HEK293 (cell line): ENCODE data around the gene COMMD4.

Source experiments
- CTCF ChIA-PET: fragments of 350-600 bp; formaldehyde crosslinking; extraction: SDS; loops from one replicate; lab custom pipeline; 2021; ENCODE audit warnings: antibody characterized with exemption; lab: Yijun Ruan, JAX
- POLR2A ChIA-PET: fragments of 300-600 bp; formaldehyde crosslinking; extraction: SDS; loops from one replicate; lab custom pipeline; 2020; ENCODE audit warnings: antibody characterized with exemption, inconsistent platforms; lab: Yijun Ruan, JAX
- H3K27ac ChIP-seq: fragments of 200-500 bp; sonication (Bioruptor generic); 2 replicates; pipeline ENCODE4 v1.5.1; 2014; ENCODE audit warnings: low read depth, low read length, control low read depth, inconsistent platforms; ENCODE audit errors: extremely low read depth
- H3K36me3 ChIP-seq, 2 experiments: fragments of 200-500 bp in 1 of 2; sonication (Bioruptor generic) in 1 of 2; 1 replicate in 1 of 2; 2 replicates in 1 of 2; pipeline ENCODE4 v1.5.1; 2014 to 2017; ENCODE audit warnings: inconsistent platforms in 2 of 2, low read length in 2 of 2; ENCODE audit not compliant: control insufficient read depth in 2 of 2, insufficient read depth in 1 of 2
- H3K4me1 ChIP-seq: fragments of 200-500 bp; sonication (Bioruptor generic); 2 replicates; pipeline ENCODE4 v1.5.1; 2014; ENCODE audit warnings: mild to moderate bottlenecking, low read length, inconsistent platforms; ENCODE audit not compliant: control insufficient read depth, insufficient read depth
- H3K4me3 ChIP-seq: 2 replicates; pipeline ENCODE4 v1.5.1; 2011; ENCODE audit warnings: low read depth, mild to moderate bottlenecking, control low read depth, low read length, moderate library complexity
- H3K9me3 ChIP-seq: fragments of 200-500 bp; sonication (Bioruptor generic); 2 replicates; pipeline ENCODE4 v1.5.1; 2014; ENCODE audit warnings: low read depth, low read length, inconsistent platforms; ENCODE audit not compliant: control insufficient read depth, insufficient read depth
- REST ChIP-seq: fragments of 450-650 bp; formaldehyde crosslinking; IDR thresholded peaks from 2 replicates; pipeline ENCODE4 v1.5.1; 2016; ENCODE audit warnings: missing biosample characterization, missing genetic modification characterization
- SP3 ChIP-seq: fragments of 450-650 bp; formaldehyde crosslinking; IDR thresholded peaks from 2 replicates; pipeline ENCODE4 v1.5.1; 2016; ENCODE audit warnings: missing biosample characterization, missing genetic modification characterization
- ZBTB48 ChIP-seq: fragments of 450-650 bp; formaldehyde crosslinking; IDR thresholded peaks from 2 replicates; pipeline ENCODE4 v1.5.1; 2016; ENCODE audit warnings: missing biosample characterization, missing genetic modification characterization
- ZNF10 ChIP-seq: fragments of 450-650 bp; formaldehyde crosslinking; IDR thresholded peaks from 2 replicates; pipeline ENCODE4 v1.5.1; 2017; ENCODE audit warnings: missing biosample characterization, missing genetic modification characterization
- ZNF140 ChIP-seq: fragments of 450-650 bp; formaldehyde crosslinking; IDR thresholded peaks from 2 replicates; pipeline ENCODE4 v1.5.1; 2016; ENCODE audit warnings: missing biosample characterization, missing genetic modification characterization
- ZNF211 ChIP-seq: fragments of 450-650 bp; formaldehyde crosslinking; IDR thresholded peaks from 2 replicates; pipeline ENCODE4 v1.5.1; 2016; ENCODE audit warnings: low read depth, missing biosample characterization, missing genetic modification characterization
- ZNF214 ChIP-seq: fragments of 450-650 bp; formaldehyde crosslinking; IDR thresholded peaks from 2 replicates; pipeline ENCODE4 v1.5.1; 2017; ENCODE audit warnings: missing biosample characterization, mild to moderate bottlenecking, missing genetic modification characterization, borderline replicate concordance
- ZNF248 ChIP-seq: fragments of 450-650 bp; formaldehyde crosslinking; IDR thresholded peaks from 2 replicates; pipeline ENCODE4 v1.5.1; 2017; ENCODE audit warnings: missing biosample characterization, missing genetic modification characterization
- ZNF274 ChIP-seq, 2 experiments: fragments of 200-500 bp in 1 of 2; fragments of 450-650 bp in 1 of 2; sonication (Bioruptor generic) in 1 of 2; formaldehyde crosslinking in 1 of 2; IDR thresholded peaks; 2 replicates each; pipeline versions ENCODE4 v1.5.1 to v1.6.1; 2014 to 2016; ENCODE audit warnings: borderline replicate concordance in 1 of 2, inconsistent platforms in 1 of 2, low read length in 1 of 2, missing biosample characterization in 1 of 2, missing genetic modification characterization in 1 of 2
- ZNF391 ChIP-seq: fragments of 450-650 bp; formaldehyde crosslinking; IDR thresholded peaks from 2 replicates; pipeline ENCODE4 v1.5.1; 2016; ENCODE audit warnings: low read depth, missing biosample characterization, missing genetic modification characterization, borderline replicate concordance
- ZNF423 ChIP-seq: fragments of 450-650 bp; formaldehyde crosslinking; IDR thresholded peaks from 2 replicates; pipeline ENCODE4 v1.5.1; 2016; ENCODE audit warnings: missing biosample characterization, missing genetic modification characterization
- ZNF433 ChIP-seq: fragments of 450-650 bp; formaldehyde crosslinking; IDR thresholded peaks from 2 replicates; pipeline ENCODE4 v1.5.1; 2016; ENCODE audit warnings: missing biosample characterization, missing genetic modification characterization, low read depth
- ZNF530 ChIP-seq: fragments of 450-650 bp; formaldehyde crosslinking; IDR thresholded peaks from 2 replicates; pipeline ENCODE4 v1.5.1; 2016; ENCODE audit warnings: low read depth, missing biosample characterization, missing genetic modification characterization
- ZNF558 ChIP-seq: fragments of 450-650 bp; formaldehyde crosslinking; IDR thresholded peaks from 2 replicates; pipeline ENCODE4 v1.5.1; 2016; ENCODE audit warnings: missing biosample characterization, missing genetic modification characterization
- ZNF660 ChIP-seq: fragments of 450-650 bp; IDR thresholded peaks from 2 replicates; pipeline ENCODE4 v1.5.1; 2018; ENCODE audit warnings: missing biosample characterization, mild to moderate bottlenecking, missing genetic modification characterization
- ZNF776 ChIP-seq: fragments of 450-650 bp; formaldehyde crosslinking; IDR thresholded peaks from 2 replicates; pipeline ENCODE4 v1.5.0; 2017; ENCODE audit warnings: missing biosample characterization, missing genetic modification characterization, borderline replicate concordance
- ZXDB ChIP-seq: fragments of 450-650 bp; formaldehyde crosslinking; IDR thresholded peaks from 2 replicates; pipeline ENCODE4 v1.5.1; 2016; ENCODE audit warnings: missing biosample characterization, missing genetic modification characterization
- TF ChIP-seq, protein P1 (sequence below): fragments of 450-650 bp; formaldehyde crosslinking; IDR thresholded peaks from 2 replicates; pipeline ENCODE4 v1.5.1; 2016; ENCODE audit warnings: missing biosample characterization, missing genetic modification characterization, borderline replicate concordance
- TF ChIP-seq, protein P2 (sequence below): fragments of 450-650 bp; formaldehyde crosslinking; IDR thresholded peaks from 2 replicates; pipeline ENCODE4 v1.5.1; 2017; ENCODE audit warnings: missing biosample characterization, missing genetic modification characterization
- TF ChIP-seq, protein P3 (sequence below): fragments of 450-650 bp; formaldehyde crosslinking; IDR thresholded peaks from 2 replicates; pipeline ENCODE4 v1.5.1; 2016; ENCODE audit warnings: missing biosample characterization, missing genetic modification characterization

COMMD4 gene

GRCh38 chr15:75367406-75367912 lies 31.6 kb downstream of the COMMD4 start:
- POLR2A ChIA-PET: interaction anchor here (0.5 to 5.8 kb wide), 38 partner anchors 8 to 1564 kb away, joined by 3 to 242 read pairs (median 4); partner anchors contain the start of genes COMMD4, IMP3, NEIL1 and PPCDC
- Histone ChIP-seq H3K27ac (no peak overlapping the region), H3K36me3 (peaks cover 31 to 56% of the 10 kb centered on the region in 2 experiments), H3K4me1 (peaks cover 8% of the 10 kb centered on the region), H3K9me3 (no peaks in the 10 kb centered on the region), H3K4me3 (peak overlapping the region; percentile 88; the same call in 1 of the 2 replicates)
- CTCF ChIA-PET: interaction anchor here (0.5 to 5.3 kb wide), 50 partner anchors 8 to 616 kb away, joined by 3 to 66 read pairs (median 6); partner anchors contain the start of genes COMMD4, IMP3, SIN3A and SNX33
- TF ChIP-seq ZBTB48 (tag by site-specific recombination) (peak; percentile 100), ZNF211 (tag by site-specific recombination) (no peak), ZNF423 (tag by site-specific recombination) (peak; percentile 98), ZNF530 (tag by site-specific recombination) (no peak)

DNA sequence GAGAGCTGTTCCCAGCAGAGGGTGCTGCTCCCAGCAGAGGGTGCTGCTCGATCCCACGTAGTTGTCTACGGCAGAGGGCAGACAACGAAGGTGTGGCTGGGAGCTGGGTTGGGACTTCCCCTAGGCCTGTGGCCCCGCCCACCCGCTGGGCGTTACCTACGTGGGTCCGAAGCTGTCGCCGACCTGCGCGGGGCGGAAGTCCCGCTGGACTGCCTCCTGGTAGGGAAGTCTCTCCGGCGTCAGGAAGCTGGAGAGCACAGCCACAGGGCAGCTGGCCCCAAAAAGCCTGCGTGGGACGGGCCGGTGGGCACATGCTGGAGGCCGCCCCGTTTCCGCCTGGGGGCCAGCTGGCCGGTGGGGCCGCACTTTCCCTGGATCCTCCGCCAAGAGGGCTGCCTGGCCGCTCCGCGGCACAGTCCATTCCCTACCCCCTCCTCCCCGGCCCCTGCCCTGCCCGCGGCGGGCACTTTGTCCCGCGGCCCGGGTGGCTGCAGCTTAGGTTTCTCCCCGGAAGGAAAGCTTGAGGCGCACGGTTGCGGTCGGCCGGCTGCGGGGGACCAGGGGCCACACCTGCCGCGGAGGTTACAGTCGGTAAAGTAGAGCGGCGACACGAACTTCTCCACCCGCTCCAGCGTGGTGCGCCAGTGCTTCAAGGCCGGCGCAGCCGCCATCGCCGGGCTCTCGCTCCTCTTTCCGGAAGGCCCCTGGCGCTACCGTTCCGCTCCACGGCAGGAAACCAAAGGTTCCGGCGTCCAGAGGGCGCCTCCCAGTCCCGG lies 32.2 kb downstream of the COMMD4 start, which contains the start of gene MAN2C1:
Gene MAN2C1, minus strand, starts transcription at position 695 of the 776 bp plus-strand sequence. Its CDS starts 24 bp downstream, at position 671.
- Histone ChIP-seq H3K27ac (peak within 1 kb of the TSS; percentile 81), H3K4me1 (peaks cover 8% of the 10 kb centered on the region), H3K36me3 (peaks cover 36 to 54% of the 10 kb centered on the region in 2 experiments), H3K9me3 (no peaks in the 10 kb centered on the region), H3K4me3 (peak within 1 kb of the TSS; percentile 88)
- CTCF ChIA-PET: interaction anchor here (0.5 to 5.3 kb wide), 58 partner anchors 9 to 616 kb away, joined by 3 to 66 read pairs (median 5); partner anchors contain the start of genes COMMD4, IMP3, SIN3A and SNX33
- POLR2A ChIA-PET: interaction anchor here (0.5 to 5.8 kb wide), 48 partner anchors 8 to 1563 kb away, joined by 3 to 242 read pairs (median 4); partner anchors contain the start of genes COMMD4, IMP3, NEIL1 and PPCDC
- TF ChIP-seq ZNF140 (tag by site-specific recombination) (no peak), ZNF214 (tag by site-specific recombination) (no peak), ZNF211 (tag by site-specific recombination) (no peak), ZNF660 (peak; percentile 99), ZNF274 (IDR thresholded peaks at IDR 0.05; ENCODE audit: low read length) (no peak), ZNF274 (tag by site-specific recombination; IDR thresholded peaks at IDR 0.05; ENCODE audit: borderline replicate concordance) (no peak), ZNF558 (peak; percentile 75), ZXDB (peak; percentile 99), ZNF391 (tag by site-specific recombination) (peak; percentile 96), ZNF433 (tag by site-specific recombination) (no peak), ZNF776 (tag by site-specific recombination) (no peak), SP3 (peak; percentile 96), ZNF248 (tag by site-specific recombination) (no peak), REST (tag by site-specific recombination) (peak; percentile 84), ZNF10 (tag by site-specific recombination) (no peak; the same call in none of the 2 replicates)
- TF ChIP-seq, protein P1, sequence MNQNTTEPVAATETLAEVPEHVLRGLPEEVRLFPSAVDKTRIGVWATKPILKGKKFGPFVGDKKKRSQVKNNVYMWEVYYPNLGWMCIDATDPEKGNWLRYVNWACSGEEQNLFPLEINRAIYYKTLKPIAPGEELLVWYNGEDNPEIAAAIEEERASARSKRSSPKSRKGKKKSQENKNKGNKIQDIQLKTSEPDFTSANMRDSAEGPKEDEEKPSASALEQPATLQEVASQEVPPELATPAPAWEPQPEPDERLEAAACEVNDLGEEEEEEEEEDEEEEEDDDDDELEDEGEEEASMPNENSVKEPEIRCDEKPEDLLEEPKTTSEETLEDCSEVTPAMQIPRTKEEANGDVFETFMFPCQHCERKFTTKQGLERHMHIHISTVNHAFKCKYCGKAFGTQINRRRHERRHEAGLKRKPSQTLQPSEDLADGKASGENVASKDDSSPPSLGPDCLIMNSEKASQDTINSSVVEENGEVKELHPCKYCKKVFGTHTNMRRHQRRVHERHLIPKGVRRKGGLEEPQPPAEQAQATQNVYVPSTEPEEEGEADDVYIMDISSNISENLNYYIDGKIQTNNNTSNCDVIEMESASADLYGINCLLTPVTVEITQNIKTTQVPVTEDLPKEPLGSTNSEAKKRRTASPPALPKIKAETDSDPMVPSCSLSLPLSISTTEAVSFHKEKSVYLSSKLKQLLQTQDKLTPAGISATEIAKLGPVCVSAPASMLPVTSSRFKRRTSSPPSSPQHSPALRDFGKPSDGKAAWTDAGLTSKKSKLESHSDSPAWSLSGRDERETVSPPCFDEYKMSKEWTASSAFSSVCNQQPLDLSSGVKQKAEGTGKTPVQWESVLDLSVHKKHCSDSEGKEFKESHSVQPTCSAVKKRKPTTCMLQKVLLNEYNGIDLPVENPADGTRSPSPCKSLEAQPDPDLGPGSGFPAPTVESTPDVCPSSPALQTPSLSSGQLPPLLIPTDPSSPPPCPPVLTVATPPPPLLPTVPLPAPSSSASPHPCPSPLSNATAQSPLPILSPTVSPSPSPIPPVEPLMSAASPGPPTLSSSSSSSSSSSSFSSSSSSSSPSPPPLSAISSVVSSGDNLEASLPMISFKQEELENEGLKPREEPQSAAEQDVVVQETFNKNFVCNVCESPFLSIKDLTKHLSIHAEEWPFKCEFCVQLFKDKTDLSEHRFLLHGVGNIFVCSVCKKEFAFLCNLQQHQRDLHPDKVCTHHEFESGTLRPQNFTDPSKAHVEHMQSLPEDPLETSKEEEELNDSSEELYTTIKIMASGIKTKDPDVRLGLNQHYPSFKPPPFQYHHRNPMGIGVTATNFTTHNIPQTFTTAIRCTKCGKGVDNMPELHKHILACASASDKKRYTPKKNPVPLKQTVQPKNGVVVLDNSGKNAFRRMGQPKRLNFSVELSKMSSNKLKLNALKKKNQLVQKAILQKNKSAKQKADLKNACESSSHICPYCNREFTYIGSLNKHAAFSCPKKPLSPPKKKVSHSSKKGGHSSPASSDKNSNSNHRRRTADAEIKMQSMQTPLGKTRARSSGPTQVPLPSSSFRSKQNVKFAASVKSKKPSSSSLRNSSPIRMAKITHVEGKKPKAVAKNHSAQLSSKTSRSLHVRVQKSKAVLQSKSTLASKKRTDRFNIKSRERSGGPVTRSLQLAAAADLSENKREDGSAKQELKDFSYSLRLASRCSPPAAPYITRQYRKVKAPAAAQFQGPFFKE (tag by site-specific recombination): peak; percentile 97
- TF ChIP-seq, protein P2, sequence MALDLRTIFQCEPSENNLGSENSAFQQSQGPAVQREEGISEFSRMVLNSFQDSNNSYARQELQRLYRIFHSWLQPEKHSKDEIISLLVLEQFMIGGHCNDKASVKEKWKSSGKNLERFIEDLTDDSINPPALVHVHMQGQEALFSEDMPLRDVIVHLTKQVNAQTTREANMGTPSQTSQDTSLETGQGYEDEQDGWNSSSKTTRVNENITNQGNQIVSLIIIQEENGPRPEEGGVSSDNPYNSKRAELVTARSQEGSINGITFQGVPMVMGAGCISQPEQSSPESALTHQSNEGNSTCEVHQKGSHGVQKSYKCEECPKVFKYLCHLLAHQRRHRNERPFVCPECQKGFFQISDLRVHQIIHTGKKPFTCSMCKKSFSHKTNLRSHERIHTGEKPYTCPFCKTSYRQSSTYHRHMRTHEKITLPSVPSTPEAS (tag by site-specific recombination): no peak; the same call in none of the 2 replicates
- TF ChIP-seq, protein P3, sequence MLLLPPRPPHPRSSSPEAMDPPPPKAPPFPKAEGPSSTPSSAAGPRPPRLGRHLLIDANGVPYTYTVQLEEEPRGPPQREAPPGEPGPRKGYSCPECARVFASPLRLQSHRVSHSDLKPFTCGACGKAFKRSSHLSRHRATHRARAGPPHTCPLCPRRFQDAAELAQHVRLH (tag by site-specific recombination): peak; percentile 98
